Stimulated activated memory B cell treated with anti-CD40 and anti-IgM and Interleukin-4, amounts not matched to agents 10 μg/mL and 1 μg/mL and 100 μg/mL, for 72 hours (primary cell): ENCODE measurements around the gene ZNF648.
"Not testable (repeated sequence)": the region's sequence is repeated elsewhere in the genome, so short reads cannot be mapped to it uniquely, and the experiment has no call there.

Experiments
- ATAC-seq: fragments of 150-1000 bp; cut with Tn5 transposase; 2 replicates; pipeline ENCODE4 v1.10.0; 2021
- H3K27ac Mint-ChIP-seq: one replicate; pipeline ENCODE4 v1.8.0; 2022; ENCODE audit warnings: mild to moderate bottlenecking, mixed read lengths
- H3K27me3 Mint-ChIP-seq: one replicate; pipeline ENCODE4 v1.8.0; 2022; ENCODE audit warnings: mixed read lengths
- H3K36me3 Mint-ChIP-seq: one replicate; pipeline ENCODE4 v1.8.0; 2022; ENCODE audit warnings: mixed read lengths
- H3K4me1 Mint-ChIP-seq: one replicate; pipeline ENCODE4 v1.8.0; 2022; ENCODE audit warnings: mixed read lengths
- H3K4me3 Mint-ChIP-seq: one replicate; pipeline ENCODE4 v1.8.0; 2022; ENCODE audit warnings: mild to moderate bottlenecking, moderate library complexity, mixed read lengths
- H3K9me3 Mint-ChIP-seq: one replicate; pipeline ENCODE4 v1.8.0; 2022; ENCODE audit warnings: mixed read lengths

The ZNF648 gene

DNA sequence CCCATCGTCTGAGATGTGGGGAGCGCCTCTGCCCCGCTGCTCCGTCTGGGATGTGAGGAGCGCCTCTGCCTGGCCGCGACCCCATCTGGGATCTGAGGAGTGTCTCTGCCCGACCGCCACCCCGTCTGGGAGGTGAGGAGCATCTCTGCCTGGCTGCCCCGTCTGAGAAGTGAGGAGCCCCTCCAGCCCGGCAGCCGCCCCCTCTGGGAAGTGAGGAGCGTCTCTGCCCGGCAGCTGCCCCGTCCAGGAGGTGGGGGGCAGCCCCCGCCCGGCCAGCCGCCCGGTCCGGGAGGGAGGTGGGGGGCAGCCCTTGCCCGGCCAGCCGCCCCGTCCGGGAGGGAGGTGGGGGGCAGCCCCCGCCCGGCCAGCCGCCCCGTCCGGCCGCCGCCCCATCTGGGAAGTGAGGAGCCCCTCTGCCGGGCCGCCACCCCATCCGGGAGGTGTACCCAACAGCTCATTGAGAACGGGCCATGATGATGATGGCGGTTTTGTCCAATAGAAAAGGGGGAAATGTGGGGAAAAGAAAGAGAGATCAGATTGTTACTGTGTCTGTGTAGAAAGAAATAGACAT lies 50.6 kb downstream of the ZNF648 start:
- Mint-ChIP-seq H3K27me3 (peaks cover 64% of the 10 kb centered on the region), H3K9me3 (peaks cover 27% of the 10 kb centered on the region)
- not testable (repeated sequence) for ATAC-seq, H3K36me3 Mint-ChIP-seq, H3K4me3 Mint-ChIP-seq, H3K27ac Mint-ChIP-seq, H3K4me1 Mint-ChIP-seq

- H3K36me3 Mint-ChIP-seq, H3K4me3 Mint-ChIP-seq, H3K27ac Mint-ChIP-seq, H3K4me1 Mint-ChIP-seq, ATAC-seq: not testable (repeated sequence)
- Mint-ChIP-seq H3K27me3 (peaks cover 81% of the 10 kb centered on the region), H3K9me3 (peaks cover 17% of the 10 kb centered on the region)
These were observed 56.1 kb downstream of the ZNF648 start for GRCh38 chr1:182005398-182005797.

- Mint-ChIP-seq H3K27ac (no peak overlapping the region), H3K9me3 (peaks cover 10% of the 10 kb centered on the region), H3K4me3 (no peak overlapping the region), H3K27me3 (peaks cover 76% of the 10 kb centered on the region), H3K4me1 (no peaks in the 10 kb centered on the region), H3K36me3 (peaks cover 7% of the 10 kb centered on the region)
- no peak for ATAC-seq
These were observed 56.9 kb downstream of the ZNF648 start for GRCh38 chr1:182004601-182005000.
